ENCODE data around the gene MAP3K9. TPM values are rescaled to one million over a fixed set of nuclear protein-coding genes. Genes with fewer than 3 reads are reported as not detected.

MAP3K9 gene
- total and polyA plus RNA-seq, 2 of the 8 experiments (the other 6 are each of a cell fraction or from before 2014, with no cell fraction given) = 9.8 to 24.7 TPM

DNA sequence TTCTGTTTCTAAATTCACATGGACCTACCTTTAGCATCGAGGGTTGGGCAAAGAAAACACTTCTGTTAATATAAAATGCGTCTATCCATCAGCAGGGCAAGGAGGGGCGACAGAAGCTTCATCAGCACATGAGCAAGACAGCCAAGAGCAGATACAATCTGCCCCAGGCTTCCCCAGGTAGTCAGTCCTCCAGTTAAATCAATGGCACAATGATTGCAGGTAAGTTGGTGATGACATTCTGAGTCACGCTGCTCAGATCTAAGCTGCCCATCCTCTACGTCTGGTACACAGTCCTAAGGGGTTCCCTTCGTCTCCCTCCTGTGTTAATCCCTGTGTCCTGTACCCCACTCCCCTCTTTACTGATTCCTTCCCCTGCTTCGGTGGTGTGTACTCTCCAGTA, 38.8 kb downstream of the MAP3K9 start:
- ChIA-PET POLR2A (ENCODE audit: partially characterized antibody) (interaction anchor here (1.5 kb wide), 1 partner anchor 39 kb away, joined by 6 read pairs; the partner anchor contains the start of gene MAP3K9), CTCF (ENCODE audit: partially characterized antibody) (interaction anchor here (1.1 to 1.7 kb wide), 2 partner anchors 11 to 33 kb away, joined by 3 to 5 read pairs; no protein-coding TSS in a partner anchor)
- no peak overlapping the region for H3K4me2 ChIP-seq (ENCODE audit: insufficient read depth in 1 of 2, low read depth in 2 of 2, low read length in 2 of 2)
- H4K8ac ChIP-seq (ENCODE audit: extremely low read depth, insufficient read depth, low read length) = no peak overlapping the region
- peaks cover 10% of the 10 kb centered on the region for H3K79me1 ChIP-seq (ENCODE audit: low read depth, low read length)
- no peak overlapping the region for H2BK20ac ChIP-seq (ENCODE audit: low read length)
- no peak overlapping the region for H3K14ac ChIP-seq (ENCODE audit: insufficient read length)
- no peak overlapping the region for H3K4ac ChIP-seq (replicated peaks; ENCODE audit: insufficient read length, low read depth, low read length)
- H3K56ac ChIP-seq (replicated peaks; ENCODE audit: insufficient read length, low read depth, low read length) = no peak overlapping the region
- H3K9me3 ChIP-seq (ENCODE audit: insufficient read depth in 2 of 2, low read depth in 1 of 2, low read length in 1 of 2) = no peaks in the 10 kb centered on the region
- H3K4me3 ChIP-seq (ENCODE audit: extremely low read depth in 1 of 4, insufficient read depth in 2 of 4, low read depth in 3 of 4, low read length in 4 of 4) = no peak overlapping the region
- H3K4me1 ChIP-seq (replicated peaks in 1 of 4; ENCODE audit: control insufficient read depth in 3 of 4, insufficient read depth in 4 of 4, low read length in 3 of 4) = peaks cover 8 to 10% (median 9%) of the 10 kb centered on the region in 4 experiments
- FAIRE-seq (no peak), DNase-seq (ENCODE audit: low read depth in 1 of 2, low spot score in 2 of 2) (no peak)
- H3K18ac ChIP-seq (ENCODE audit: extremely low read depth, low read length) = no peak overlapping the region
- no peak overlapping the region for H2BK15ac ChIP-seq (ENCODE audit: low read length)
- WGBS, 2 experiments (ENCODE audit: extremely low coverage in 1 of 2, insufficient coverage in 1 of 2, insufficient read length in 1 of 2, insufficient replicate concordance in 2 of 2, low coverage in 1 of 2, low lambda C conversion rate in 2 of 2, missing lambda C conversion rate in 1 of 2) = 89% methylated on average over 7 of the region's 7 CpGs; no CpG with 5 or more reads in 1 of the 2 experiments
- H3K27ac ChIP-seq (ENCODE audit: low read depth, low read length) = no peak overlapping the region
- H3K23ac ChIP-seq (ENCODE audit: insufficient read length) = no peak overlapping the region
- H2AFZ ChIP-seq (ENCODE audit: low read length) = no peak overlapping the region
- no peaks in the 10 kb centered on the region for H3K23me2 ChIP-seq (ENCODE audit: low read depth, low read length)
- no peak overlapping the region for H2BK5ac ChIP-seq (ENCODE audit: low read depth, low read length)
- no peak overlapping the region for H4K91ac ChIP-seq (replicated peaks; ENCODE audit: insufficient read length, low read length)
- no peaks in the 10 kb centered on the region for H3K36me3 ChIP-seq (ENCODE audit: control insufficient read depth in 2 of 4, insufficient read depth in 4 of 4, low read length in 3 of 4)
- H2BK12ac ChIP-seq (ENCODE audit: low read depth, low read length) = no peak overlapping the region
- H4K5ac ChIP-seq (ENCODE audit: insufficient read length, low read depth, low read length) = no peak overlapping the region
- no peak overlapping the region for H2AK5ac ChIP-seq (ENCODE audit: low read depth, low read length)
- no peak overlapping the region for H3K9ac ChIP-seq (replicated peaks in 1 of 4; ENCODE audit: extremely low read depth in 1 of 4, low read depth in 3 of 4, low read length in 3 of 4)
- H4K20me1 ChIP-seq (replicated peaks in 1 of 2; ENCODE audit: control insufficient read depth in 1 of 2, insufficient read depth in 2 of 2, low read length in 2 of 2) = peaks cover 0 to 9% of the 10 kb centered on the region in 2 experiments
- no peak overlapping the region for H2BK120ac ChIP-seq (replicated peaks; ENCODE audit: low read depth, low read length)
- peaks cover 0 to 35% of the 10 kb centered on the region in 2 experiments for H3K79me2 ChIP-seq (ENCODE audit: control insufficient read depth in 1 of 2, insufficient read depth in 2 of 2, low read length in 2 of 2)
- no peaks in the 10 kb centered on the region for H3K27me3 ChIP-seq (replicated peaks in 1 of 4; ENCODE audit: control insufficient read depth in 3 of 4, extremely low read depth in 1 of 4, insufficient read depth in 3 of 4, low read length in 3 of 4)
- no peak for TF ChIP-seq TEAD4 (IDR thresholded peaks at IDR 0.05; ENCODE audit: low read depth, low read length)
- no peak for TF ChIP-seq ZNF274 (IDR thresholded peaks at IDR 0.05; ENCODE audit: borderline replicate concordance, extremely low read depth, low read length)
- TF ChIP-seq SP1 (IDR thresholded peaks at IDR 0.05; ENCODE audit: low read depth, low read length) = no peak
- TF ChIP-seq ATF2 (IDR thresholded peaks at IDR 0.05; ENCODE audit: low read length) = no peak
- no peak for TF ChIP-seq ATF3 (IDR thresholded peaks at IDR 0.05; ENCODE audit: insufficient read depth, low read depth, low read length)
- no peak for TF ChIP-seq EZH2 (IDR thresholded peaks at IDR 0.05; ENCODE audit: low read depth, low read length, severe bottlenecking)
- TF ChIP-seq FOSL1 (IDR thresholded peaks at IDR 0.05; ENCODE audit: insufficient read depth, low read depth, low read length) = no peak
- no peak for TF ChIP-seq NANOG (IDR thresholded peaks at IDR 0.05; ENCODE audit: insufficient read depth, low read depth, low read length, poor library complexity, severe bottlenecking)
- TF ChIP-seq NRF1 (IDR thresholded peaks at IDR 0.05; ENCODE audit: low read depth, low read length) = no peak
- no peak for TF ChIP-seq PHF8 (conservative IDR thresholded peaks at IDR 0.05; ENCODE audit: low read depth, low read length)
- no peak for TF ChIP-seq SAP30 (IDR thresholded peaks at IDR 0.05; ENCODE audit: insufficient read depth, insufficient replicate concordance, low read length)

Measured in H1 (cell line).